Thyroid gland (tissue), 4 donors: ENCODE data around the gene FBXO47.

Experiments
- CTCF ChIP-seq, 6 experiments: fragments of 200-600 bp in 3 of 6; fragments of 450-650 bp in 3 of 6; sonication (generic) in 3 of 6; IDR thresholded peaks; one replicate each; pipeline ENCODE4 v1.5.1; 2016 to 2019; ENCODE audit warnings: antibody characterized with exemption in 6 of 6, mild to moderate bottlenecking in 2 of 6, inconsistent platforms in 1 of 6, moderate library complexity in 1 of 6
- POLR2A ChIP-seq, 2 donors: fragments of 450-650 bp; IDR thresholded peaks; one replicate each; pipeline ENCODE4 v1.6.1; 2017; ENCODE audit warnings: antibody characterized with exemption in 2 of 2, mild to moderate bottlenecking in 2 of 2, moderate library complexity in 1 of 2

GRCh38 chr17:38890410-38890746 lies 76.8 kb downstream of the FBXO47 start:
- no peak for TF ChIP-seq CTCF (IDR thresholded peaks at IDR 0.05)
- TF ChIP-seq POLR2A (IDR thresholded peaks at IDR 0.05): no peak
